GM12878 (cell line): ENCODE measurements around the gene BCR.

ENCODE experiments used
- BCL11A ChIP-seq: IDR thresholded peaks from 2 replicates; pipeline ENCODE4 v1.6.1; 2011; ENCODE audit warnings: low read depth, low read length
- EP300 ChIP-seq, 2 experiments: fragments of 150-350 bp in 1 of 2; IDR thresholded peaks; 2 replicates each; pipeline ENCODE4 v1.6.1; 2011 to 2012; ENCODE audit warnings: low read depth in 2 of 2, low read length in 2 of 2, borderline replicate concordance in 1 of 2, improper control_type of control experiment in 1 of 2, inconsistent platforms in 1 of 2; ENCODE audit not compliant: control insufficient read depth in 1 of 2
- FOXK2 ChIP-seq: fragments of 450-650 bp; IDR thresholded peaks from 2 replicates; pipeline ENCODE4 v1.6.1; 2017; ENCODE audit warnings: mild to moderate bottlenecking, moderate library complexity
- JUND ChIP-seq: IDR thresholded peaks from 2 replicates; pipeline ENCODE4 v1.6.1; 2012; ENCODE audit warnings: low read depth, mild to moderate bottlenecking, low read length, improper control_type of control experiment, moderate library complexity
- KDM1A ChIP-seq: fragments of 200-600 bp; sonication (generic); IDR thresholded peaks from 2 replicates; pipeline ENCODE4 v1.6.1; 2016; ENCODE audit warnings: borderline replicate concordance
- MAX ChIP-seq: IDR thresholded peaks from 2 replicates; pipeline ENCODE4 v1.6.1; 2012; ENCODE audit warnings: low read depth, low read length, improper control_type of control experiment
- NBN ChIP-seq: fragments of 450-650 bp; IDR thresholded peaks from 2 replicates; pipeline ENCODE4 v1.6.1; 2016
- NFYA ChIP-seq: IDR thresholded peaks from 2 replicates; pipeline ENCODE4 v1.6.1; 2011; ENCODE audit warnings: low read depth, mild to moderate bottlenecking, low read length, improper control_type of control experiment, borderline replicate concordance
- POLR2A ChIP-seq: IDR thresholded peaks from 2 replicates; pipeline ENCODE4 v1.6.1; 2011; ENCODE audit warnings: low read depth, mild to moderate bottlenecking, low read length
- SPI1 ChIP-seq: IDR thresholded peaks from 2 replicates; pipeline ENCODE4 v1.6.1; 2011; ENCODE audit warnings: low read depth, mild to moderate bottlenecking, low read length, moderate library complexity, borderline replicate concordance; ENCODE audit not compliant: insufficient read depth
- YY1 ChIP-seq: IDR thresholded peaks from 2 replicates; pipeline ENCODE4 v1.6.1; 2011; ENCODE audit warnings: low read depth, mild to moderate bottlenecking, low read length
- ZBTB33 ChIP-seq: fragments of 450-650 bp; IDR thresholded peaks from 2 replicates; pipeline ENCODE4 v1.6.1; 2017; ENCODE audit warnings: mild to moderate bottlenecking
- TF ChIP-seq, protein P1 (sequence below), 3 experiments: IDR thresholded peaks in 2 of 3; conservative IDR thresholded peaks in 1 of 3; 2 replicates each; pipeline ENCODE4 v1.5.1; 2011; ENCODE audit warnings: low read depth in 3 of 3, low read length in 3 of 3, mild to moderate bottlenecking in 3 of 3, control low read depth in 2 of 3, moderate library complexity in 2 of 3, inconsistent platforms in 1 of 3, mixed read lengths in 1 of 3; ENCODE audit not compliant: control insufficient read depth in 2 of 3, insufficient read depth in 1 of 3; ENCODE audit errors: extremely low read depth in 1 of 3
- TF ChIP-seq, protein P2 (sequence below): fragments of 450-650 bp; IDR thresholded peaks from 2 replicates; pipeline ENCODE4 v1.6.1; 2016; ENCODE audit warnings: mild to moderate bottlenecking, moderate library complexity, borderline replicate concordance

DNA sequence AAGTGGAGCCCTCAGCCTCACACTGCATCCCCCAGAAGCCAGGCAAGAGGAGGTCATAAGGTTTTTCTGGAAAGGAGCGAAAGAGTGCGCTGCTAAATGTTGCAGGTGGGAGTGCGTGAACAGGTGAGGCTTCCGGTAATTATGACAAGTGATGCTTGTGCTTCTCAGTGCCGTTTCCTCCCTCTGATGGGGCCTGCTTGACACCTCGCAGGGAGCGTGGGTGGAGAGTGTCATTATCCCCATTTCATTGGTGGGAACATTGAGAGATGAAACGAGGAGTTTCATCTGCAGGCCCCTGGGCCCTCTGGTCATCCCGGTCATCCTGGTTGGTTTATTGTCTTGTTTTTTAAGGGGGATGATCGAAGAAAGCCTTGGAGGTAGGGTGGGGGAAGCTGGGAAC, 57.5 kb downstream of the BCR start:
- TF ChIP-seq SPI1 (no peak), JUND (no peak), BCL11A (no peak), FOXK2 (no peak), KDM1A (no peak), YY1 (no peak), NBN (no peak), NFYA (no peak), MAX (no peak), ZBTB33 (no peak), EP300 (IDR thresholded peaks at IDR 0.05; ENCODE audit: borderline replicate concordance in 1 of 2, control insufficient read depth in 1 of 2, low read depth in 2 of 2, low read length in 2 of 2) (no peak), POLR2A (no peak)
- TF ChIP-seq, protein P1, sequence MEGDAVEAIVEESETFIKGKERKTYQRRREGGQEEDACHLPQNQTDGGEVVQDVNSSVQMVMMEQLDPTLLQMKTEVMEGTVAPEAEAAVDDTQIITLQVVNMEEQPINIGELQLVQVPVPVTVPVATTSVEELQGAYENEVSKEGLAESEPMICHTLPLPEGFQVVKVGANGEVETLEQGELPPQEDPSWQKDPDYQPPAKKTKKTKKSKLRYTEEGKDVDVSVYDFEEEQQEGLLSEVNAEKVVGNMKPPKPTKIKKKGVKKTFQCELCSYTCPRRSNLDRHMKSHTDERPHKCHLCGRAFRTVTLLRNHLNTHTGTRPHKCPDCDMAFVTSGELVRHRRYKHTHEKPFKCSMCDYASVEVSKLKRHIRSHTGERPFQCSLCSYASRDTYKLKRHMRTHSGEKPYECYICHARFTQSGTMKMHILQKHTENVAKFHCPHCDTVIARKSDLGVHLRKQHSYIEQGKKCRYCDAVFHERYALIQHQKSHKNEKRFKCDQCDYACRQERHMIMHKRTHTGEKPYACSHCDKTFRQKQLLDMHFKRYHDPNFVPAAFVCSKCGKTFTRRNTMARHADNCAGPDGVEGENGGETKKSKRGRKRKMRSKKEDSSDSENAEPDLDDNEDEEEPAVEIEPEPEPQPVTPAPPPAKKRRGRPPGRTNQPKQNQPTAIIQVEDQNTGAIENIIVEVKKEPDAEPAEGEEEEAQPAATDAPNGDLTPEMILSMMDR (IDR thresholded peaks at IDR 0.05 in 2 of 3, conservative IDR thresholded peaks at IDR 0.05 in 1 of 3; ENCODE audit: control insufficient read depth in 2 of 3, extremely low read depth in 1 of 3, insufficient read depth in 1 of 3, low read depth in 3 of 3, low read length in 3 of 3) = no peak
- TF ChIP-seq, protein P2, sequence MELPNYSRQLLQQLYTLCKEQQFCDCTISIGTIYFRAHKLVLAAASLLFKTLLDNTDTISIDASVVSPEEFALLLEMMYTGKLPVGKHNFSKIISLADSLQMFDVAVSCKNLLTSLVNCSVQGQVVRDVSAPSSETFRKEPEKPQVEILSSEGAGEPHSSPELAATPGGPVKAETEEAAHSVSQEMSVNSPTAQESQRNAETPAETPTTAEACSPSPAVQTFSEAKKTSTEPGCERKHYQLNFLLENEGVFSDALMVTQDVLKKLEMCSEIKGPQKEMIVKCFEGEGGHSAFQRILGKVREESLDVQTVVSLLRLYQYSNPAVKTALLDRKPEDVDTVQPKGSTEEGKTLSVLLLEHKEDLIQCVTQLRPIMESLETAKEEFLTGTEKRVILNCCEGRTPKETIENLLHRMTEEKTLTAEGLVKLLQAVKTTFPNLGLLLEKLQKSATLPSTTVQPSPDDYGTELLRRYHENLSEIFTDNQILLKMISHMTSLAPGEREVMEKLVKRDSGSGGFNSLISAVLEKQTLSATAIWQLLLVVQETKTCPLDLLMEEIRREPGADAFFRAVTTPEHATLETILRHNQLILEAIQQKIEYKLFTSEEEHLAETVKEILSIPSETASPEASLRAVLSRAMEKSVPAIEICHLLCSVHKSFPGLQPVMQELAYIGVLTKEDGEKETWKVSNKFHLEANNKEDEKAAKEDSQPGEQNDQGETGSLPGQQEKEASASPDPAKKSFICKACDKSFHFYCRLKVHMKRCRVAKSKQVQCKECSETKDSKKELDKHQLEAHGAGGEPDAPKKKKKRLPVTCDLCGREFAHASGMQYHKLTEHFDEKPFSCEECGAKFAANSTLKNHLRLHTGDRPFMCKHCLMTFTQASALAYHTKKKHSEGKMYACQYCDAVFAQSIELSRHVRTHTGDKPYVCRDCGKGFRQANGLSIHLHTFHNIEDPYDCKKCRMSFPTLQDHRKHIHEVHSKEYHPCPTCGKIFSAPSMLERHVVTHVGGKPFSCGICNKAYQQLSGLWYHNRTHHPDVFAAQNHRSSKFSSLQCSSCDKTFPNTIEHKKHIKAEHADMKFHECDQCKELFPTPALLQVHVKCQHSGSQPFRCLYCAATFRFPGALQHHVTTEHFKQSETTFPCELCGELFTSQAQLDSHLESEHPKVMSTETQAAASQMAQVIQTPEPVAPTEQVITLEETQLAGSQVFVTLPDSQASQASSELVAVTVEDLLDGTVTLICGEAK = no peak
